BJ (cell line): ENCODE measurements around the gene SRSF6. TPM values are rescaled to one million over a fixed set of nuclear protein-coding genes. Genes with fewer than 3 reads are reported as not detected.
A peak's percentile ranks its signal among the peaks of the same experiment; 100 is the strongest.

Experiments
- CTCF ChIA-PET: fragments of 350-600 bp; formaldehyde crosslinking; extraction: SDS; loops from one replicate; lab custom pipeline; 2021; ENCODE audit warnings: antibody characterized with exemption, inconsistent platforms; lab: Yijun Ruan, JAX
- POLR2A ChIA-PET: fragments of 300-600 bp; sonication (Branson Sonifier 250); formaldehyde crosslinking; extraction: SDS; loops from one replicate; lab custom pipeline; 2021; ENCODE audit warnings: antibody characterized with exemption; lab: Charles Lee
- DNase-seq: peaks from one replicate; pipeline ENCODE4 v3.0.0-alpha.2; 2011; ENCODE audit warnings: low read depth
- H3K27me3 ChIP-seq: 2 replicates; pipeline ENCODE4 v1.6.0; 2011; ENCODE audit warnings: low read length; ENCODE audit not compliant: control insufficient read depth, insufficient read depth
- H3K36me3 ChIP-seq: 2 replicates; pipeline ENCODE4 v1.5.1; 2011; ENCODE audit warnings: low read length; ENCODE audit not compliant: control insufficient read depth, insufficient read depth
- H3K4me3 ChIP-seq: 2 replicates; pipeline ENCODE4 v1.5.1; 2011; ENCODE audit warnings: low read depth, mild to moderate bottlenecking, control low read depth, low read length
- CTCF ChIP-seq: IDR thresholded peaks from 2 replicates; pipeline ENCODE4 v1.5.1; 2011; ENCODE audit warnings: low read depth, mild to moderate bottlenecking, control low read depth, inconsistent platforms, low read length, moderate library complexity; ENCODE audit not compliant: insufficient read depth
- polyA minus RNA-seq: library from RNA; depleted of rRNA, polyadenylated mRNA; stranded (reverse); fragments of >200 nt; gene quantifications from 2 replicates; pipeline ENCODE4 v1.2.3, GENCODE V29; 2011; rRNA and poly(A)+ RNA removed
- polyA plus RNA-seq: library from polyadenylated mRNA; depleted of rRNA; stranded (reverse); fragments of >200 nt; gene quantifications from 2 replicates; pipeline ENCODE4 v1.2.3, GENCODE V29; 2011; rRNA removed

Gene SRSF6
- 76.1 and 121 TPM in 2 replicates for polyA plus RNA-seq
- polyA minus RNA-seq, result 45.5 and 49.6 TPM in 2 replicates

- peaks cover 5% of the 10 kb centered on the region for H3K27me3 ChIP-seq
- ChIA-PET POLR2A (interaction anchor here (0.6 to 0.9 kb wide), 9 partner anchors 8 to 1840 kb away, joined by 3 to 10 read pairs (median 3); partner anchors contain the start of genes CHD6 and IFT52), CTCF (interaction anchor here (0.5 to 1.4 kb wide), 7 partner anchors 9 to 1513 kb away, joined by 3 to 4 read pairs (median 3); no protein-coding TSS in a partner anchor)
- peaks cover 10% of the 10 kb centered on the region for H3K36me3 ChIP-seq
- no peak for TF ChIP-seq CTCF
- peak; percentile 44 for DNase-seq
- peak within 1 kb of the TSS; percentile 96 for H3K4me3 ChIP-seq
These were observed at the start of gene SRSF6 for GRCh38 chr20:43457640-43458421. SRSF6 (plus strand) TSS chr20:43457896; CDS start chr20:43458034, 138 bp downstream.

- ChIA-PET POLR2A (no interaction called here), CTCF (interaction anchor here (0.6 to 2.4 kb wide), 29 partner anchors 9 to 1712 kb away, joined by 3 to 29 read pairs (median 4); partner anchors contain the start of gene SRSF6)
- H3K36me3 ChIP-seq, result no peaks in the 10 kb centered on the region
- TF ChIP-seq CTCF, result peak; percentile 80
- no peaks in the 10 kb centered on the region for H3K27me3 ChIP-seq
- H3K4me3 ChIP-seq, result no peak overlapping the region
- no peak for DNase-seq
These were observed 48.7 kb upstream of the SRSF6 start for GRCh38 chr20:43408848-43409576.

- no peak for DNase-seq
- TF ChIP-seq CTCF, result no peak
- ChIA-PET CTCF (interaction anchor here (0.6 to 2.4 kb wide), 20 partner anchors 9 to 1708 kb away, joined by 3 to 29 read pairs (median 5); partner anchors contain the start of gene SRSF6), POLR2A (no interaction called here)
- no peaks in the 10 kb centered on the region for H3K27me3 ChIP-seq
- no peak overlapping the region for H3K4me3 ChIP-seq
- no peaks in the 10 kb centered on the region for H3K36me3 ChIP-seq
These were observed 48.2 kb upstream of the SRSF6 start for GRCh38 chr20:43409577-43409913.

- TF ChIP-seq CTCF, result no peak
- Histone ChIP-seq H3K4me3 (no peak overlapping the region), H3K27me3 (no peaks in the 10 kb centered on the region), H3K36me3 (no peaks in the 10 kb centered on the region)
- POLR2A ChIA-PET, result no interaction called here
- DNase-seq, result no peak
- CTCF ChIA-PET, result no interaction called here
These were observed 41.9 kb upstream of the SRSF6 start for GRCh38 chr20:43415661-43416430.
